Endodermal cell (in vitro differentiated cells): ENCODE measurements around the gene NDUFB10. TPM values are rescaled to one million over a fixed set of nuclear protein-coding genes. Genes with fewer than 3 reads are reported as not detected.

Experiments used
- DNase-seq: peaks from one replicate; pipeline ENCODE4 v3.0.0-alpha.2; 2017
- H3K27ac ChIP-seq: 2 replicates; pipeline ENCODE4 v1.5.1; 2013; ENCODE audit warnings: mild to moderate bottlenecking, low read depth, low read length, moderate library complexity
- H3K27me3 ChIP-seq: 2 replicates; pipeline ENCODE4 v1.6.1; 2013; ENCODE audit warnings: mild to moderate bottlenecking, low read length, moderate library complexity; ENCODE audit not compliant: insufficient read depth, control insufficient read depth, poor library complexity, severe bottlenecking
- H3K36me3 ChIP-seq: 2 replicates; pipeline ENCODE4 v1.7.0; 2013; ENCODE audit warnings: mild to moderate bottlenecking, low read length, moderate library complexity; ENCODE audit not compliant: control insufficient read depth, insufficient read depth
- H3K4me1 ChIP-seq: one replicate; pipeline ENCODE4 v1.7.0; 2013; ENCODE audit warnings: low read length; ENCODE audit not compliant: control insufficient read depth, insufficient read depth
- H3K4me3 ChIP-seq: 2 replicates; pipeline ENCODE4 v1.5.1; 2013; ENCODE audit warnings: mild to moderate bottlenecking, low read length, moderate library complexity
- H3K9ac ChIP-seq: 2 replicates; pipeline ENCODE4 v1.6.1; 2013; ENCODE audit warnings: mild to moderate bottlenecking, low read length, moderate library complexity; ENCODE audit not compliant: poor library complexity, severe bottlenecking; ENCODE audit errors: extremely low read depth
- H3K9me3 ChIP-seq: 2 replicates; pipeline ENCODE4 v1.6.1; 2013; ENCODE audit warnings: mild to moderate bottlenecking, low read length, moderate library complexity; ENCODE audit not compliant: control insufficient read depth
- H3K27ac Mint-ChIP-seq: 2 replicates; pipeline ENCODE4 v1.8.0; 2020; ENCODE audit warnings: mixed read lengths
- H3K27me3 Mint-ChIP-seq: 2 replicates; pipeline ENCODE4 v1.8.0; 2021; ENCODE audit warnings: mild to moderate bottlenecking, mixed read lengths; ENCODE audit not compliant: insufficient read depth
- H3K36me3 Mint-ChIP-seq: 2 replicates; pipeline ENCODE4 v1.8.0; 2020; ENCODE audit warnings: low read depth, mixed read lengths
- H3K4me1 Mint-ChIP-seq: 2 replicates; pipeline ENCODE4 v1.8.0; 2020; ENCODE audit warnings: mixed read lengths
- H3K4me3 Mint-ChIP-seq: 2 replicates; pipeline ENCODE4 v1.8.0; 2020; ENCODE audit warnings: mild to moderate bottlenecking, moderate library complexity, mixed read lengths
- H3K9me3 Mint-ChIP-seq: 2 replicates; pipeline ENCODE4 v1.8.0; 2020; ENCODE audit warnings: mild to moderate bottlenecking, mixed read lengths
- WGBS, 2 experiments: methylation state at CpG; one replicate each; pipeline versions ENCODE4 v1.1.5 to v1.1.7; 2013; ENCODE audit warnings: missing lambda C conversion rate in 2 of 2, mixed read lengths in 1 of 2; ENCODE audit not compliant: insufficient coverage in 1 of 2, insufficient read length in 1 of 2; 5-methylcytosine and 5-hydroxymethylcytosine counted together
- total RNA-seq, 2 donors: library from RNA; stranded (reverse); fragmentation: NEBNext Ultra II Directional in 1 of 2; extraction: Animal tissue kit (Norgen Biotek cat#: 25700) in 1 of 2; gene quantifications; 2 replicates in 1 of 2; 3 replicates in 1 of 2; pipeline ENCODE4 v1.2.1, GENCODE V29; 2021
- TF ChIP-seq, protein P1 (sequence below): fragments of 200-600 bp; sonication (generic); conservative IDR thresholded peaks from 2 replicates; pipeline ENCODE4 v1.5.0; 2021; ENCODE audit warnings: antibody characterized with exemption, mild to moderate bottlenecking

The NDUFB10 gene
- total RNA-seq, 2 donors from 2014 or later = 167 to 192 TPM

DNA sequence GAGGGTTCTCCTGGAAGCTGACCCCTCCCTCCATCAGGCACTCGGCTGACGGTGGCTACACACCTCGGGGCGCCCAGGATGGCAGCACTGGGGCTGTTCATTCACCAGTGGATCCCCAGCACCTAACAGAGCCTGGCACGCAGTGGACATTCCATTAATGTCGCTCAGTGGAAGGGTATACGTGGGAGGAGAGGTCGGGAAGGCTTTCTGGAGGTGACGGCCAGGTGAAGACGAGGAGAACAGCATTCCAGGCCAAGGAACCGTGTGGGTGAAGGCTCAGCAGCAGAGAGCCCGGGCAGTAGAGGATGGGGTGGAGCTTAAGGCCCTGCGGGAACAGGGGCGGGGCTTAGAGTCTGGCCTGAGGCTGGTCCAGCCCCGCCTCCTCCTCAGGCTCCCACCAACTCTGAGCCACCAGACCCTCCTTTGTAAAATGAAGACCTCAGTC lies 38.6 kb upstream of the NDUFB10 start:
- H3K36me3 ChIP-seq = no peaks in the 10 kb centered on the region
- Mint-ChIP-seq H3K27me3 (peaks cover 89% of the 10 kb centered on the region), H3K36me3 (no peaks in the 10 kb centered on the region), H3K4me3 (no peak overlapping the region), H3K9me3 (no peaks in the 10 kb centered on the region), H3K27ac (no peak overlapping the region), H3K4me1 (peaks cover 2% of the 10 kb centered on the region)
- peak; percentile 90 for DNase-seq
- WGBS, 2 experiments = 10 to 17% methylated on average over 13 to 15 of the region's 15 CpGs
- no peak overlapping the region for H3K9ac ChIP-seq
- no peaks in the 10 kb centered on the region for H3K4me1 ChIP-seq
- H3K27ac ChIP-seq = no peak overlapping the region
- TF ChIP-seq, protein P1, sequence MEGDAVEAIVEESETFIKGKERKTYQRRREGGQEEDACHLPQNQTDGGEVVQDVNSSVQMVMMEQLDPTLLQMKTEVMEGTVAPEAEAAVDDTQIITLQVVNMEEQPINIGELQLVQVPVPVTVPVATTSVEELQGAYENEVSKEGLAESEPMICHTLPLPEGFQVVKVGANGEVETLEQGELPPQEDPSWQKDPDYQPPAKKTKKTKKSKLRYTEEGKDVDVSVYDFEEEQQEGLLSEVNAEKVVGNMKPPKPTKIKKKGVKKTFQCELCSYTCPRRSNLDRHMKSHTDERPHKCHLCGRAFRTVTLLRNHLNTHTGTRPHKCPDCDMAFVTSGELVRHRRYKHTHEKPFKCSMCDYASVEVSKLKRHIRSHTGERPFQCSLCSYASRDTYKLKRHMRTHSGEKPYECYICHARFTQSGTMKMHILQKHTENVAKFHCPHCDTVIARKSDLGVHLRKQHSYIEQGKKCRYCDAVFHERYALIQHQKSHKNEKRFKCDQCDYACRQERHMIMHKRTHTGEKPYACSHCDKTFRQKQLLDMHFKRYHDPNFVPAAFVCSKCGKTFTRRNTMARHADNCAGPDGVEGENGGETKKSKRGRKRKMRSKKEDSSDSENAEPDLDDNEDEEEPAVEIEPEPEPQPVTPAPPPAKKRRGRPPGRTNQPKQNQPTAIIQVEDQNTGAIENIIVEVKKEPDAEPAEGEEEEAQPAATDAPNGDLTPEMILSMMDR = no peak
- no peak overlapping the region for H3K4me3 ChIP-seq
- peaks cover 91% of the 10 kb centered on the region for H3K27me3 ChIP-seq
- no peaks in the 10 kb centered on the region for H3K9me3 ChIP-seq

DNA sequence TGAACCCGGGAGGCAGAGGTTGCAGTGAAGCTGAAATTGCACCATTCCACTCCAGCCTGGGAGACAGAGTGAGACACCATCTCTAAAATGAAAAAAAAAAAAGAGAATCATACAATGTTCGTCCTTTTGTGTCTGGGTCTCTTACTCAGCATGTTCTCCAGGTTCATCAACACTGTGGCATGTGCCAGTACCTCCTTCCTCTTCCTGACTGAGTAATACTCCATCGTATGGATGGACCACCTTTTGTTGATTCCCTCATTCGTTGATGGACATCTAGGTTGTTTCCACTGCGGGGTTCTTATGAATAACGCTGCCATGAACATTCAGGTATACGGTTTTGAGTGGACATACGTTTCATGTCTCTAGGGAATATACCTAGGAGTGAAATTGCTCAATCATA lies 37.0 kb upstream of the NDUFB10 start:
- Mint-ChIP-seq H3K27me3 (peaks cover 78% of the 10 kb centered on the region), H3K4me1 (no peaks in the 10 kb centered on the region), H3K9me3 (no peaks in the 10 kb centered on the region), H3K36me3 (no peaks in the 10 kb centered on the region), H3K4me3 (no peak overlapping the region), H3K27ac (no peak overlapping the region)
- H3K9me3 ChIP-seq = no peaks in the 10 kb centered on the region
- no peak for DNase-seq
- TF ChIP-seq, protein P1 = no peak
- peaks cover 75% of the 10 kb centered on the region for H3K27me3 ChIP-seq
- 86 to 94% methylated on average over 8 of the region's 8 CpGs for WGBS, 2 experiments
- H3K27ac ChIP-seq = no peak overlapping the region
- no peaks in the 10 kb centered on the region for H3K36me3 ChIP-seq
- H3K9ac ChIP-seq = no peak overlapping the region
- H3K4me3 ChIP-seq = no peak overlapping the region
- no peaks in the 10 kb centered on the region for H3K4me1 ChIP-seq

DNA sequence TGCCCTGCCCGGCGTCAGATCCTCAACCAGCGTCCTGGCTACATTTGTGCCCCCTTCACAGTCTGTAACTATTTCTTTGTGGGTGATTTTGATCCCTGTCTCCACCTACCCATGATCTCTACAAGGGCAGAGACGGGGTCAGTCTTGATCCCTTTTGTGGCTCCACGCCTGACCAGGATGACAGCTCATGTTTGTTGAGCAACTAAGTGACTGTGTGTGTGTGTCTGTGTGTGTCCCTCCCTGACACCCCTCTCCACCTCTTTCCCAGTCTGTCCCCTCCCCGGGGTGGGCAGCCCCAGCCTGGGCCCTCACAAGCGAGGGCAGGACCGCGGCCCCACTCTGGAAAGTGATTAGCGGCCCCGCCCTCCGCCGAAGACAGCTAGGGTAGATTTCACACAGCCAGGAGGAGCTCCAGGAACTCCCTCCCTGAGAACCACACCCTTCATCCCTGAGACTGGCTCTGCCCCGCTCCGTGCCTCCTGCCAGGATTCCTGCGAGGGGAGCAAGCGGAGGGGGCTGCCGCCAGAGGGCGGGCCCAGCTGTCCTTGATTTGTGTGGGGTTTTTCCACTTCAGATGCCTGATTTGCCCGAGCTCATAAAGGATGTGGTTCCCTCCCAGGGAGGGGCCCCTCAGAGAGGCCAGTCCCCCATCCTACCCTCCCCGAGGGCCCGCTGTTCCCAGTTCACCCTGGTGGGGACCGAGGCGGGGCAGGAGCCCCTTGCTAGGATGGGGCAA lies 35.9 kb upstream of the NDUFB10 start:
- Histone ChIP-seq H3K27me3 (peaks cover 68% of the 10 kb centered on the region), H3K4me3 (no peak overlapping the region), H3K27ac (no peak overlapping the region), H3K36me3 (no peaks in the 10 kb centered on the region), H3K9me3 (no peaks in the 10 kb centered on the region), H3K4me1 (no peaks in the 10 kb centered on the region), H3K9ac (no peak overlapping the region)
- 13 to 29% methylated on average over 6 to 24 of the region's 24 CpGs for WGBS, 2 experiments
- TF ChIP-seq, protein P1 = peak; percentile 79
- H3K4me1 Mint-ChIP-seq = no peaks in the 10 kb centered on the region
- H3K27ac Mint-ChIP-seq = no peak overlapping the region
- no peaks in the 10 kb centered on the region for H3K9me3 Mint-ChIP-seq
- DNase-seq = peak; percentile 93
- H3K27me3 Mint-ChIP-seq = peaks cover 75% of the 10 kb centered on the region
- no peaks in the 10 kb centered on the region for H3K36me3 Mint-ChIP-seq
- no peak overlapping the region for H3K4me3 Mint-ChIP-seq
